PFSK-1 (cell line): ENCODE data around the gene C1QTNF2.

Source experiments
- POLR2AphosphoS5 ChIP-seq: IDR thresholded peaks from 2 replicates; pipeline ENCODE4 v1.6.1; 2012; ENCODE audit warnings: low read depth, mild to moderate bottlenecking, control low read depth, low read length, moderate library complexity
- TAF1 ChIP-seq: IDR thresholded peaks from 2 replicates; pipeline ENCODE4 v1.6.1; 2012; ENCODE audit warnings: low read length, control low read depth, borderline replicate concordance; ENCODE audit not compliant: insufficient read depth
- TF ChIP-seq, protein P1 (sequence below), 2 experiments: IDR thresholded peaks; 2 replicates each; pipeline versions ENCODE4 v1.6.1 to v1.8.0; 2011 to 2012; ENCODE audit warnings: low read depth in 2 of 2, low read length in 2 of 2, control low read depth in 1 of 2, inconsistent platforms in 1 of 2, mild to moderate bottlenecking in 1 of 2, moderate library complexity in 1 of 2; ENCODE audit not compliant: insufficient read depth in 1 of 2

DNA sequence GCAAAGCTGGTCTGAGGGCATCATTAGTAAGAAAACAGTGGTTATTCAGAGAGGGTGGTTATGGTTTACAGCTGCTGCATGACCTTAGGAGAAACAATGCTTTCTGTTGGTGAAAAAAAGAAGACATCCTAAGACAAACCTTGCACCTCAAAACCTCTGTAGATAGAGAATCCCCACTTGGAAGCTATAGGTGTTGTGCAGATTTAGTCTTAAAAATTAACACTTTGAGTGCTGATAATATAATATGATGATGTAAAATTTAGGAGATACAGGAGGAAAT is 49.8 kb upstream of the C1QTNF2 start:
- TF ChIP-seq TAF1 (no peak), POLR2AphosphoS5 (no peak)
- TF ChIP-seq, protein P1, sequence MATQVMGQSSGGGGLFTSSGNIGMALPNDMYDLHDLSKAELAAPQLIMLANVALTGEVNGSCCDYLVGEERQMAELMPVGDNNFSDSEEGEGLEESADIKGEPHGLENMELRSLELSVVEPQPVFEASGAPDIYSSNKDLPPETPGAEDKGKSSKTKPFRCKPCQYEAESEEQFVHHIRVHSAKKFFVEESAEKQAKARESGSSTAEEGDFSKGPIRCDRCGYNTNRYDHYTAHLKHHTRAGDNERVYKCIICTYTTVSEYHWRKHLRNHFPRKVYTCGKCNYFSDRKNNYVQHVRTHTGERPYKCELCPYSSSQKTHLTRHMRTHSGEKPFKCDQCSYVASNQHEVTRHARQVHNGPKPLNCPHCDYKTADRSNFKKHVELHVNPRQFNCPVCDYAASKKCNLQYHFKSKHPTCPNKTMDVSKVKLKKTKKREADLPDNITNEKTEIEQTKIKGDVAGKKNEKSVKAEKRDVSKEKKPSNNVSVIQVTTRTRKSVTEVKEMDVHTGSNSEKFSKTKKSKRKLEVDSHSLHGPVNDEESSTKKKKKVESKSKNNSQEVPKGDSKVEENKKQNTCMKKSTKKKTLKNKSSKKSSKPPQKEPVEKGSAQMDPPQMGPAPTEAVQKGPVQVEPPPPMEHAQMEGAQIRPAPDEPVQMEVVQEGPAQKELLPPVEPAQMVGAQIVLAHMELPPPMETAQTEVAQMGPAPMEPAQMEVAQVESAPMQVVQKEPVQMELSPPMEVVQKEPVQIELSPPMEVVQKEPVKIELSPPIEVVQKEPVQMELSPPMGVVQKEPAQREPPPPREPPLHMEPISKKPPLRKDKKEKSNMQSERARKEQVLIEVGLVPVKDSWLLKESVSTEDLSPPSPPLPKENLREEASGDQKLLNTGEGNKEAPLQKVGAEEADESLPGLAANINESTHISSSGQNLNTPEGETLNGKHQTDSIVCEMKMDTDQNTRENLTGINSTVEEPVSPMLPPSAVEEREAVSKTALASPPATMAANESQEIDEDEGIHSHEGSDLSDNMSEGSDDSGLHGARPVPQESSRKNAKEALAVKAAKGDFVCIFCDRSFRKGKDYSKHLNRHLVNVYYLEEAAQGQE (IDR thresholded peaks at IDR 0.05; ENCODE audit: insufficient read depth in 1 of 2, low read depth in 2 of 2, low read length in 2 of 2): no peak
